IMR-90 (cell line): ENCODE data around the gene HS3ST6. TPM values are rescaled to one million over a fixed set of nuclear protein-coding genes. Genes with fewer than 3 reads are reported as not detected.
"Not testable (repeated sequence)": the region's sequence is repeated elsewhere in the genome, so short reads cannot be mapped to it uniquely, and the experiment has no call there.

Source experiments
- ATAC-seq: fragments of 200-7000 bp; cut with Tn5 transposase; 2 replicates; pipeline ENCODE4 v1.9.1; 2020; ENCODE audit warnings: low read depth, mild to moderate bottlenecking, moderate library complexity
- BruUV-seq: library from RNA; stranded (reverse); fragments of 400-500 nt; replicated peaks from 2 replicates; lab custom pipeline; 2021; lab: Mats Ljungman, UMichigan
- CTCF ChIA-PET: fragments of 300-600 bp; formaldehyde crosslinking; extraction: SDS; loops from one replicate; lab custom pipeline; 2021; ENCODE audit warnings: antibody characterized with exemption; lab: Yijun Ruan, JAX
- POLR2A ChIA-PET: fragments of 300-600 bp; sonication (Branson Sonifier 250); formaldehyde crosslinking; loops from one replicate; lab custom pipeline; 2022; ENCODE audit warnings: antibody characterized with exemption; ENCODE audit not compliant: unreplicated experiment; lab: Charles Lee
- DNase-seq: peaks from one replicate; pipeline ENCODE4 v3.0.0; 2013
- H2AFZ ChIP-seq: replicated peaks from 2 replicates; pipeline ENCODE3; 2013; ENCODE audit warnings: low read length, mild to moderate bottlenecking; ENCODE audit not compliant: poor library complexity
- H2AK5ac ChIP-seq: 2 replicates; pipeline ENCODE4 v1.6.1; 2013; ENCODE audit warnings: low read depth, low read length, inconsistent platforms
- H2AK9ac ChIP-seq: replicated peaks from 2 replicates; pipeline ENCODE3; 2013; ENCODE audit warnings: mild to moderate bottlenecking, low read depth, low read length, moderate library complexity; ENCODE audit not compliant: poor library complexity
- H2BK120ac ChIP-seq: 2 replicates; pipeline ENCODE4 v1.6.1; 2013; ENCODE audit warnings: low read depth, low read length, inconsistent platforms
- H2BK15ac ChIP-seq: 3 replicates; pipeline ENCODE4 v1.6.1; 2013; ENCODE audit warnings: low read depth, low read length, inconsistent platforms
- H2BK20ac ChIP-seq: 2 replicates; pipeline ENCODE4 v1.6.1; 2013; ENCODE audit warnings: low read depth, mild to moderate bottlenecking, inconsistent platforms, low read length, moderate library complexity
- H2BK5ac ChIP-seq: 2 replicates; pipeline ENCODE4 v1.6.1; 2013; ENCODE audit warnings: mild to moderate bottlenecking, low read depth, low read length, inconsistent platforms; ENCODE audit not compliant: poor library complexity, severe bottlenecking
- H3K14ac ChIP-seq: replicated peaks from 2 replicates; pipeline ENCODE4 v1.6.1; 2013; ENCODE audit warnings: low read depth, low read length, inconsistent platforms
- H3K18ac ChIP-seq: 2 replicates; pipeline ENCODE4 v1.6.1; 2013; ENCODE audit warnings: low read depth, low read length, control low read depth
- H3K23ac ChIP-seq: 2 replicates; pipeline ENCODE4 v1.6.1; 2013; ENCODE audit warnings: low read depth, low read length, inconsistent platforms
- H3K27ac ChIP-seq: 2 replicates; pipeline ENCODE4 v1.5.1; 2013; ENCODE audit warnings: mild to moderate bottlenecking, control low read depth, low read length; ENCODE audit not compliant: insufficient read depth
- H3K27me3 ChIP-seq: 2 replicates; pipeline ENCODE4 v1.6.1; 2013; ENCODE audit warnings: low read length; ENCODE audit not compliant: control insufficient read depth, insufficient read depth
- H3K36me3 ChIP-seq: 2 replicates; pipeline ENCODE4 v1.6.1; 2013; ENCODE audit warnings: low read length, mixed read lengths; ENCODE audit not compliant: control insufficient read depth, insufficient read depth
- H3K4ac ChIP-seq: 2 replicates; pipeline ENCODE4 v1.6.1; 2013; ENCODE audit warnings: low read depth, low read length, inconsistent platforms
- H3K4me1 ChIP-seq: 2 replicates; pipeline ENCODE4 v1.6.1; 2013; ENCODE audit warnings: low read length, mixed read lengths; ENCODE audit not compliant: control insufficient read depth, insufficient read depth
- H3K4me2 ChIP-seq: 2 replicates; pipeline ENCODE4 v1.6.1; 2013; ENCODE audit warnings: low read depth, mild to moderate bottlenecking, control low read depth, low read length, moderate library complexity
- H3K4me3 ChIP-seq: 2 replicates; pipeline ENCODE4 v1.5.1; 2013; ENCODE audit warnings: low read depth, mild to moderate bottlenecking, control low read depth, low read length, moderate library complexity; ENCODE audit not compliant: insufficient read depth
- H3K56ac ChIP-seq: 2 replicates; pipeline ENCODE4 v1.6.1; 2013; ENCODE audit warnings: low read length, inconsistent platforms; ENCODE audit not compliant: insufficient read depth; ENCODE audit errors: extremely low read depth
- H3K79me1 ChIP-seq, 2 experiments: 2 replicates each; pipeline ENCODE4 v1.6.1; 2013; ENCODE audit warnings: low read length in 2 of 2, inconsistent platforms in 1 of 2, low read depth in 1 of 2
- H3K9ac ChIP-seq: 2 replicates; pipeline ENCODE4 v1.6.1; 2013; ENCODE audit warnings: low read depth, low read length, control low read depth
- H3K9me1 ChIP-seq: 2 replicates; pipeline ENCODE4 v1.6.1; 2013; ENCODE audit warnings: low read length, inconsistent platforms; ENCODE audit not compliant: insufficient read depth
- H3K9me3 ChIP-seq: 2 replicates; pipeline ENCODE4 v1.6.1; 2013; ENCODE audit warnings: low read length; ENCODE audit not compliant: control insufficient read depth, insufficient read depth
- H4K20me1 ChIP-seq: 2 replicates; pipeline ENCODE4 v1.6.1; 2013; ENCODE audit warnings: low read length, inconsistent platforms; ENCODE audit not compliant: insufficient read depth
- H4K5ac ChIP-seq: 2 replicates; pipeline ENCODE4 v1.6.1; 2013; ENCODE audit warnings: mild to moderate bottlenecking, low read depth, low read length, control low read depth
- H4K8ac ChIP-seq, 2 experiments: 2 replicates each; pipeline ENCODE4 v1.6.1; 2013; ENCODE audit warnings: low read depth in 2 of 2, low read length in 2 of 2, control low read depth in 1 of 2, inconsistent platforms in 1 of 2
- H4K91ac ChIP-seq: 2 replicates; pipeline ENCODE4 v1.6.1; 2013; ENCODE audit warnings: low read depth, low read length, inconsistent platforms; ENCODE audit not compliant: insufficient read depth
- WGBS, 2 experiments: methylation state at CpG; one replicate each; pipeline versions ENCODE4 v1.1.5 to v1.1.7; 2013; ENCODE audit warnings: missing lambda C conversion rate in 2 of 2; ENCODE audit not compliant: insufficient read length in 1 of 2; ENCODE audit errors: extremely low coverage in 2 of 2; 5-methylcytosine and 5-hydroxymethylcytosine counted together
- dilution Hi-C: fragments of 300-500 bp; cut with HindIII; formaldehyde crosslinking; loops from one replicate; pipeline ENCODE4 v1.14.3; 2018; ENCODE audit warnings: low sequenced_read_pairs; ENCODE audit not compliant: unreplicated experiment
- in situ Hi-C: fragments of 300-500 bp; cut with MboI; formaldehyde crosslinking; loops from 3 replicates; pipeline ENCODE4 v1.14.3; 2019; ENCODE audit warnings: low sequenced_read_pairs, inconsistent platforms, mixed read lengths
- intact Hi-C: fragments of 100-400 bp; cut with micrococcal nuclease; formaldehyde crosslinking; loops from 2 replicates; pipeline ENCODE4 v1.10.0; 2022
- polyA plus RNA-seq, 3 experiments: library from polyadenylated mRNA; depleted of rRNA; stranded (reverse); fragments of >200 nt; gene quantifications; 2 replicates each; pipeline ENCODE4 v1.2.3, GENCODE V29; 2012; ENCODE audit warnings: low replicate concordance in 1 of 3
- total RNA-seq: library from RNA; depleted of rRNA; stranded (reverse); fragments of >200 nt; gene quantifications from 2 replicates; pipeline ENCODE4 v1.2.3, GENCODE V29; 2012

The HS3ST6 gene
- total and polyA plus RNA-seq, 2 of the 4 experiments (the other 2 are of a cell fraction) = not detected

DNA sequence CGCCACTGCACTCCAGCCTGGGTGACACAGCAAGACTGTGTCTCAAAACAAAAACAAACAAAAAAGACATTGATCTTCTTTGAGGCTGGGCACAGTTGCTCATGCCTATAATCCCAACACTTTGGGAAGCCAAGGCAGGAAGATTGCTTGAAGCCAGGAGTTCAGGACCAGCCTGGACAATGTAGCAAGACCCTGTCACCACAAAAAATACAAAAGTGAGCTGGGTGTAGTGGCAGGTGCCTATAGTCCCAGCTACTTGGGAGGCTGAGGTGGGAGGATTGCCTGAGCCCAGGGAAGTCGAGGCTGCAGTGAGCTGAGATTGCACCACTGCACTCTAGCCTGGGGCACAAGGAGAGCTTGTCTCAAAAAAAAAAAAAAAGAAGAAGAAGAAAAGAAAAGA lies 20.5 kb downstream of the HS3ST6 start:
- H3K23ac ChIP-seq, H2AFZ ChIP-seq, H3K9ac ChIP-seq, H2BK20ac ChIP-seq, H2AK9ac ChIP-seq, H4K5ac ChIP-seq, intact Hi-C loops, POLR2A ChIA-PET, BruUV-seq, H2BK15ac ChIP-seq, H3K4me1 ChIP-seq, H3K27ac ChIP-seq, H4K20me1 ChIP-seq, H3K4me2 ChIP-seq, H3K9me1 ChIP-seq, H3K4ac ChIP-seq, H2BK5ac ChIP-seq, H3K18ac ChIP-seq, H2AK5ac ChIP-seq, H3K4me3 ChIP-seq, H3K56ac ChIP-seq, H3K79me1 ChIP-seq, dilution Hi-C loops, H2BK120ac ChIP-seq, H3K9me3 ChIP-seq, ATAC-seq, DNase-seq, H3K14ac ChIP-seq, H4K8ac ChIP-seq, H3K36me3 ChIP-seq, H4K91ac ChIP-seq: not testable (repeated sequence)
- H3K27me3 ChIP-seq = peaks cover 40% of the 10 kb centered on the region
- WGBS, 2 experiments = 71% methylated on average over 1 of the region's 2 CpGs; no CpG with 5 or more reads in 1 of the 2 experiments
- CTCF ChIA-PET = interaction anchor here (0.6 kb wide), 1 partner anchor 32 kb away, joined by 3 read pairs; no protein-coding TSS in a partner anchor
- in situ Hi-C loops = loop anchor here (25.0 kb wide), 1 partner anchor 490 kb away; no protein-coding TSS in a partner anchor
